HCT116 (cell line): ENCODE data around the gene PARVA. TPM values are rescaled to one million over a fixed set of nuclear protein-coding genes. Genes with fewer than 3 reads are reported as not detected.

Experiments used
- ATAC-seq: fragments of 200-7000 bp; cut with Tn5 transposase; 2 replicates; pipeline ENCODE4 v1.9.1; 2020; ENCODE audit warnings: mild to moderate bottlenecking, moderate library complexity
- BruUV-seq: library from RNA; stranded (reverse); fragments of 400-500 nt; replicated peaks from 2 replicates; lab custom pipeline; 2021; lab: Mats Ljungman, UMichigan
- CTCF ChIA-PET: fragments of 300-600 bp; sonication (Branson Sonifier 250); formaldehyde crosslinking; loops from one replicate; lab custom pipeline; 2021; ENCODE audit warnings: antibody characterized with exemption; lab: Charles Lee
- POLR2A ChIA-PET: fragments of 300-600, 350-600 bp; sonication (Branson Sonifier 250); formaldehyde crosslinking; loops from one replicate; lab custom pipeline; 2021; ENCODE audit warnings: antibody characterized with exemption; lab: Charles Lee
- RAD21 ChIA-PET, 2 experiments: fragments of 300-600 bp; sonication (Branson Sonifier 250); formaldehyde crosslinking; loops; one replicate each; lab custom pipeline; 2023; ENCODE audit warnings: low total read pairs in 2 of 2; ENCODE audit not compliant: uncharacterized antibody in 2 of 2, unreplicated experiment in 2 of 2, low non-redundant PET in 1 of 2; lab: Charles Lee
- DNase-seq: peaks from one replicate; pipeline ENCODE4 v3.0.0-alpha.2; 2010; ENCODE audit warnings: low read depth, low spot score
- H2AFZ ChIP-seq: fragments of 200-600 bp; shearing (Covaris generic), sonication (generic); 2 replicates; pipeline ENCODE4 v1.6.1; 2017; ENCODE audit warnings: low read depth, mixed run types, mixed read lengths, antibody characterized with exemption, low read length; ENCODE audit not compliant: poor library complexity, severe bottlenecking
- H3K27ac ChIP-seq: 2 replicates; pipeline ENCODE4 v1.5.1; 2012; ENCODE audit warnings: low read depth, low read length
- H3K27me3 ChIP-seq: fragments of 200-600 bp; sonication (generic); 2 replicates; pipeline ENCODE4 v1.6.1; 2016; ENCODE audit warnings: mixed run types, low read length, mixed read lengths; ENCODE audit not compliant: insufficient read depth
- H3K36me3 ChIP-seq, 2 experiments: fragments of 200-500 bp in 1 of 2; fragments of 200-600 bp in 1 of 2; sonication (Bioruptor generic) in 1 of 2; sonication (generic) in 1 of 2; 2 replicates each; pipeline versions ENCODE4 v1.5.1 to v1.6.1; 2014 to 2016; ENCODE audit warnings: low read length in 2 of 2, inconsistent platforms in 1 of 2, mixed read lengths in 1 of 2, mixed run types in 1 of 2; ENCODE audit not compliant: insufficient read depth in 2 of 2, control insufficient read depth in 1 of 2
- H3K4me1 ChIP-seq, 2 experiments: fragments of 200-600 bp in 1 of 2; sonication (generic) in 1 of 2; 2 replicates each; pipeline versions ENCODE4 v1.5.1 to v1.6.1; 2012 to 2017; ENCODE audit warnings: low read length in 2 of 2, inconsistent platforms in 1 of 2, mild to moderate bottlenecking in 1 of 2, mixed read lengths in 1 of 2, mixed run types in 1 of 2, moderate library complexity in 1 of 2; ENCODE audit not compliant: insufficient read depth in 2 of 2, control insufficient read depth in 1 of 2
- H3K4me2 ChIP-seq: fragments of 200-600 bp; sonication (generic); 2 replicates; pipeline ENCODE4 v1.6.1; 2017; ENCODE audit warnings: mixed run types, low read length, mixed read lengths
- H3K4me3 ChIP-seq, 2 experiments: fragments of 200-600 bp in 1 of 2; sonication (generic) in 1 of 2; replicated peaks in 1 of 2; 2 replicates each; pipeline ENCODE4 v1.5.1; 2011 to 2016; ENCODE audit warnings: low read length in 2 of 2, control low read depth in 1 of 2, low read depth in 1 of 2, mild to moderate bottlenecking in 1 of 2, mixed read lengths in 1 of 2, mixed run types in 1 of 2
- H3K79me2 ChIP-seq: fragments of 200-600 bp; sonication (generic); 2 replicates; pipeline ENCODE4 v1.6.1; 2017; ENCODE audit warnings: mild to moderate bottlenecking, mixed run types, low read length, moderate library complexity, mixed read lengths; ENCODE audit not compliant: insufficient read depth
- H3K9ac ChIP-seq: fragments of 200-600 bp; sonication (generic); 2 replicates; pipeline ENCODE4 v1.6.1; 2016; ENCODE audit warnings: low read length, mixed read lengths
- H3K9me2 ChIP-seq: fragments of 200-600 bp; sonication (generic), shearing (Covaris generic); 2 replicates; pipeline ENCODE4 v1.6.1; 2017; ENCODE audit warnings: mixed run types, mild to moderate bottlenecking, moderate library complexity; ENCODE audit not compliant: insufficient read depth
- H3K9me3 ChIP-seq, 2 experiments: fragments of 200-500 bp in 1 of 2; fragments of 200-600 bp in 1 of 2; sonication (Bioruptor generic) in 1 of 2; sonication (generic) in 1 of 2; 2 replicates each; pipeline ENCODE4 v1.6.1; 2014 to 2017; ENCODE audit warnings: low read length in 2 of 2, mixed read lengths in 2 of 2, inconsistent platforms in 1 of 2, low read depth in 1 of 2, mild to moderate bottlenecking in 1 of 2, mixed run types in 1 of 2, moderate library complexity in 1 of 2; ENCODE audit not compliant: control insufficient read depth in 1 of 2, insufficient read depth in 1 of 2
- H4K20me1 ChIP-seq: fragments of 200-600 bp; sonication (generic), shearing (Covaris generic); 2 replicates; pipeline ENCODE4 v1.6.1; 2017; ENCODE audit warnings: mixed run types, mild to moderate bottlenecking, moderate library complexity; ENCODE audit not compliant: insufficient read depth
- CBX3 ChIP-seq: IDR thresholded peaks from 2 replicates; pipeline ENCODE4 v1.6.1; 2012; ENCODE audit warnings: low read depth
- CEBPB ChIP-seq: IDR thresholded peaks from 2 replicates; pipeline ENCODE4 v1.6.1; 2012; ENCODE audit warnings: low read depth
- CTCF ChIP-seq, 3 experiments: fragments of 200-600 bp in 1 of 3; sonication (generic) in 1 of 3; IDR thresholded peaks in 2 of 3; conservative IDR thresholded peaks in 1 of 3; 2 replicates each; pipeline ENCODE4 v1.5.1; 2012 to 2017; ENCODE audit warnings: low read depth in 2 of 3, low read length in 2 of 3, antibody characterized with exemption in 1 of 3, borderline replicate concordance in 1 of 3, control low read depth in 1 of 3, mild to moderate bottlenecking in 1 of 3, mixed read lengths in 1 of 3, mixed run types in 1 of 3, moderate library complexity in 1 of 3; ENCODE audit not compliant: insufficient read depth in 1 of 3
- ELF1 ChIP-seq: IDR thresholded peaks from 2 replicates; pipeline ENCODE4 v1.6.1; 2012; ENCODE audit warnings: low read depth, borderline replicate concordance
- EZH2 ChIP-seq: fragments of 200-600 bp; sonication (generic); IDR thresholded peaks from 2 replicates; pipeline ENCODE4 v1.6.1; 2017; ENCODE audit warnings: antibody characterized with exemption, mixed run types
- EZH2phosphoT487 ChIP-seq: fragments of 200-600 bp; IDR thresholded peaks from 2 replicates; pipeline ENCODE4 v1.6.1; 2018; ENCODE audit warnings: antibody characterized with exemption, borderline replicate concordance
- FOSL1 ChIP-seq: IDR thresholded peaks from 2 replicates; pipeline ENCODE4 v1.6.1; 2012; ENCODE audit warnings: low read depth
- JUND ChIP-seq: IDR thresholded peaks from 2 replicates; pipeline ENCODE4 v1.6.1; 2012
- POLR2A ChIP-seq: IDR thresholded peaks from 2 replicates; pipeline ENCODE4 v1.7.0; 2011; ENCODE audit warnings: borderline replicate concordance; ENCODE audit not compliant: insufficient read depth, insufficient read length; ENCODE audit errors: extremely low read depth
- POLR2AphosphoS5 ChIP-seq: IDR thresholded peaks from 2 replicates; pipeline ENCODE4 v1.6.1; 2011; ENCODE audit warnings: mild to moderate bottlenecking, low read depth, low read length, moderate library complexity
- RAD21 ChIP-seq: IDR thresholded peaks from 2 replicates; pipeline ENCODE4 v1.6.1; 2012; ENCODE audit warnings: low read depth, mild to moderate bottlenecking
- REST ChIP-seq: IDR thresholded peaks from 2 replicates; pipeline ENCODE4 v1.6.1; 2012; ENCODE audit warnings: low read depth
- SIN3A ChIP-seq: IDR thresholded peaks from 2 replicates; pipeline ENCODE4 v1.6.1; 2012; ENCODE audit warnings: low read depth
- SP1 ChIP-seq: IDR thresholded peaks from 2 replicates; pipeline ENCODE4 v1.6.1; 2012; ENCODE audit warnings: low read depth
- TCF7L2 ChIP-seq: IDR thresholded peaks from 2 replicates; pipeline ENCODE4 v1.7.0; 2011; ENCODE audit warnings: borderline replicate concordance, inconsistent platforms; ENCODE audit not compliant: insufficient read depth, insufficient read length; ENCODE audit errors: extremely low read depth
- YY1 ChIP-seq: IDR thresholded peaks from 2 replicates; pipeline ENCODE4 v1.6.1; 2011; ENCODE audit warnings: low read length, low read depth, moderate library complexity, mild to moderate bottlenecking; ENCODE audit not compliant: insufficient replicate concordance; ENCODE audit errors: extremely low read depth
- ZBTB33 ChIP-seq: IDR thresholded peaks from 2 replicates; pipeline ENCODE4 v1.6.1; 2011; ENCODE audit warnings: mild to moderate bottlenecking, low read length, moderate library complexity; ENCODE audit not compliant: insufficient replicate concordance; ENCODE audit errors: extremely low read depth
- ZFX ChIP-seq: fragments of 450-650 bp; IDR thresholded peaks from 2 replicates; pipeline ENCODE4 v1.6.1; 2017
- intact Hi-C: fragments of 100-400 bp; cut with micrococcal nuclease; formaldehyde crosslinking; loops from 2 replicates; pipeline ENCODE4 v1.10.0; 2022
- total RNA-seq: library from RNA; stranded (reverse); gene quantifications from one replicate; pipeline ENCODE4 v1.2.1, GENCODE V29; 2021; ENCODE audit not compliant: unreplicated experiment

The PARVA gene
- total RNA-seq, 1 experiment from 2014 or later: 18.4 TPM

- no peaks in the 10 kb centered on the region for H3K27me3 ChIP-seq
- no peaks in the 10 kb centered on the region for H3K79me2 ChIP-seq
- H3K36me3 ChIP-seq: no peaks in the 10 kb centered on the region
- ChIA-PET POLR2A (no interaction called here), RAD21 (no interaction called here), CTCF (no interaction called here)
- H2AFZ ChIP-seq: peak overlapping the region; percentile 32
- H3K9me2 ChIP-seq: no peaks in the 10 kb centered on the region
- intact Hi-C loops: no loop called here
- ATAC-seq (no peak; the same call in 1 of the 2 replicates), DNase-seq (no peak)
- H3K9ac ChIP-seq: no peak overlapping the region
- no peak for TF ChIP-seq REST
- TF ChIP-seq CTCF (IDR thresholded peaks at IDR 0.05 in 2 of 3, conservative IDR thresholded peaks at IDR 0.05 in 1 of 3; ENCODE audit: borderline replicate concordance in 1 of 3, insufficient read depth in 1 of 3, low read depth in 2 of 3, low read length in 2 of 3): no peak
- no peak for TF ChIP-seq SIN3A
- no peak for TF ChIP-seq YY1
- TF ChIP-seq CBX3: no peak
- no peak for TF ChIP-seq ZBTB33
- no peak for TF ChIP-seq SP1
- no peak for TF ChIP-seq POLR2AphosphoS5
- no peak for TF ChIP-seq EZH2phosphoT487
- TF ChIP-seq RAD21: no peak
- TF ChIP-seq EZH2: no peak
- TF ChIP-seq ELF1: no peak
- TF ChIP-seq CEBPB: no peak
- TF ChIP-seq JUND: no peak
- TF ChIP-seq TCF7L2: no peak
- no peak for TF ChIP-seq FOSL1
- no peak for TF ChIP-seq POLR2A
- TF ChIP-seq ZFX: no peak
- no peak overlapping the region for H3K4me3 ChIP-seq
- H3K27ac ChIP-seq: no peak overlapping the region
- no TSS peak for BruUV-seq
- peaks cover 13 to 17% of the 10 kb centered on the region in 2 experiments for H3K4me1 ChIP-seq
- H3K4me2 ChIP-seq: peak overlapping the region; percentile 50; the same call in 1 of the 2 replicates
- peaks cover 0 to 3% of the 10 kb centered on the region in 2 experiments; a peak in 1 of 4 replicates for H3K9me3 ChIP-seq
- no peaks in the 10 kb centered on the region for H4K20me1 ChIP-seq
These were observed 178.8 kb downstream of the PARVA start for GRCh38 chr11:12556155-12556554.
